Measurements from ENCODE around the gene TMEM30B.

The TMEM30B gene

DNA sequence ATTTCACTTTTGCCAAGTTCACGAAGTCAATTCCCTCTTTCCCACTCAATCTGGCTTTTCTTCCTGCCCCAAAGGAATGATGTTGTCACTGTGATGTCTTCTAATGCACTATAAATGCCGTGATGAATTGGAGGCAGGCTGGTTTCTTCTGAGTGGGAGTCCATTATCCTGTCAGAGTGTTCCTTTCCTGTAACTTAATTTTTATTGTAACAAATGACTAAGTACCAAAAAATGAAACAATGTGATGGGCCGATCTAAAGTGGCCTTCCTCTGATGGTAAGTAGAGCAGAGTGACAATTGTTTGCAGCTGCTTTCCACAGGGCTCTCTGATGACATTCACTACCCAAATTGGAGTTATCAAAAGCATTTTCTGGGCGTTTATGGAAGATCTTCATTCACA, 22.2 kb downstream of the TMEM30B start (continued):
- TF ChIP-seq, protein P1, sequence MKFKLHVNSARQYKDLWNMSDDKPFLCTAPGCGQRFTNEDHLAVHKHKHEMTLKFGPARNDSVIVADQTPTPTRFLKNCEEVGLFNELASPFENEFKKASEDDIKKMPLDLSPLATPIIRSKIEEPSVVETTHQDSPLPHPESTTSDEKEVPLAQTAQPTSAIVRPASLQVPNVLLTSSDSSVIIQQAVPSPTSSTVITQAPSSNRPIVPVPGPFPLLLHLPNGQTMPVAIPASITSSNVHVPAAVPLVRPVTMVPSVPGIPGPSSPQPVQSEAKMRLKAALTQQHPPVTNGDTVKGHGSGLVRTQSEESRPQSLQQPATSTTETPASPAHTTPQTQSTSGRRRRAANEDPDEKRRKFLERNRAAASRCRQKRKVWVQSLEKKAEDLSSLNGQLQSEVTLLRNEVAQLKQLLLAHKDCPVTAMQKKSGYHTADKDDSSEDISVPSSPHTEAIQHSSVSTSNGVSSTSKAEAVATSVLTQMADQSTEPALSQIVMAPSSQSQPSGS (tag by site-specific recombination; IDR thresholded peaks at IDR 0.05; ENCODE audit: low read depth) = no peak
- TF ChIP-seq, protein P2, sequence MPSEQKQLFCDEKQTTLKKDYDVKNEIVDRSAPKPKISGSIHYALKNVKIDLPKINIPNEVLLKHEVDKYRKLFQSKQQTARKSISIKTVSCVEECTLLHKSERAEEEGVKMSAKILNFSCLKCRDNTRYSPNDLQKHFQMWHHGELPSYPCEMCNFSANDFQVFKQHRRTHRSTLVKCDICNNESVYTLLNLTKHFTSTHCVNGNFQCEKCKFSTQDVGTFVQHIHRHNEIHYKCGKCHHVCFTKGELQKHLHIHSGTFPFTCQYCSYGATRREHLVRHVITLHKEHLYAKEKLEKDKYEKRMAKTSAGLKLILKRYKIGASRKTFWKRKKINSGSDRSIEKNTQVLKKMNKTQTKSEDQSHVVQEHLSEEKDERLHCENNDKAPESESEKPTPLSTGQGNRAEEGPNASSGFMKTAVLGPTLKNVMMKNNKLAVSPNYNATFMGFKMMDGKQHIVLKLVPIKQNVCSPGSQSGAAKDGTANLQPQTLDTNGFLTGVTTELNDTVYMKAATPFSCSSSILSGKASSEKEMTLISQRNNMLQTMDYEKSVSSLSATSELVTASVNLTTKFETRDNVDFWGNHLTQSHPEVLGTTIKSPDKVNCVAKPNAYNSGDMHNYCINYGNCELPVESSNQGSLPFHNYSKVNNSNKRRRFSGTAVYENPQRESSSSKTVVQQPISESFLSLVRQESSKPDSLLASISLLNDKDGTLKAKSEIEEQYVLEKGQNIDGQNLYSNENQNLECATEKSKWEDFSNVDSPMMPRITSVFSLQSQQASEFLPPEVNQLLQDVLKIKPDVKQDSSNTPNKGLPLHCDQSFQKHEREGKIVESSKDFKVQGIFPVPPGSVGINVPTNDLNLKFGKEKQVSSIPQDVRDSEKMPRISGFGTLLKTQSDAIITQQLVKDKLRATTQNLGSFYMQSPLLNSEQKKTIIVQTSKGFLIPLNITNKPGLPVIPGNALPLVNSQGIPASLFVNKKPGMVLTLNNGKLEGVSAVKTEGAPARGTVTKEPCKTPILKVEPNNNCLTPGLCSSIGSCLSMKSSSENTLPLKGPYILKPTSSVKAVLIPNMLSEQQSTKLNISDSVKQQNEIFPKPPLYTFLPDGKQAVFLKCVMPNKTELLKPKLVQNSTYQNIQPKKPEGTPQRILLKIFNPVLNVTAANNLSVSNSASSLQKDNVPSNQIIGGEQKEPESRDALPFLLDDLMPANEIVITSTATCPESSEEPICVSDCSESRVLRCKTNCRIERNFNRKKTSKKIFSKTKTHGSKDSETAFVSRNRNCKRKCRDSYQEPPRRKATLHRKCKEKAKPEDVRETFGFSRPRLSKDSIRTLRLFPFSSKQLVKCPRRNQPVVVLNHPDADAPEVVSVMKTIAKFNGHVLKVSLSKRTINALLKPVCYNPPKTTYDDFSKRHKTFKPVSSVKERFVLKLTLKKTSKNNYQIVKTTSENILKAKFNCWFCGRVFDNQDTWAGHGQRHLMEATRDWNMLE (tag by site-specific recombination; conservative IDR thresholded peaks at IDR 0.05; ENCODE audit: low read depth) = no peak
- TF ChIP-seq OSR2 (tag by site-specific recombination; IDR thresholded peaks at IDR 0.05) (no peak), REPIN1 (tag by site-specific recombination; IDR thresholded peaks at IDR 0.05; ENCODE audit: low read depth) (no peak), GFI1B (tag by site-specific recombination; IDR thresholded peaks at IDR 0.05) (no peak), ZNF341 (tag by site-specific recombination; IDR thresholded peaks at IDR 0.05; ENCODE audit: low read depth) (no peak), ZBTB20 (tag by site-specific recombination; IDR thresholded peaks at IDR 0.05) (0 out of 2 replicates have a peak, but pooled peaks have one; percentile 6), FEZF1 (tag by site-specific recombination; IDR thresholded peaks at IDR 0.05) (no peak), ZNF274 (IDR thresholded peaks at IDR 0.05; ENCODE audit: low read length) (no peak), ZNF274 (tag by site-specific recombination; IDR thresholded peaks at IDR 0.05; ENCODE audit: borderline replicate concordance) (no peak), ZNF530 (tag by site-specific recombination; IDR thresholded peaks at IDR 0.05; ENCODE audit: low read depth) (no peak), EGR2 (tag by site-specific recombination; IDR thresholded peaks at IDR 0.05; ENCODE audit: low read depth) (no peak), HOXC10 (CRISPR knock-in tag; IDR thresholded peaks at IDR 0.05) (no peak), ZNF146 (tag by site-specific recombination; IDR thresholded peaks at IDR 0.05) (no peak), SP2 (tag by site-specific recombination; IDR thresholded peaks at IDR 0.05) (no peak), ZSCAN30 (tag by site-specific recombination; IDR thresholded peaks at IDR 0.05) (no peak), GLI4 (tag by site-specific recombination; IDR thresholded peaks at IDR 0.05) (no peak), ZNF114 (tag by site-specific recombination; IDR thresholded peaks at IDR 0.05) (no peak), ZNF416 (tag by site-specific recombination; IDR thresholded peaks at IDR 0.05) (no peak), ZNF521 (tag by site-specific recombination; IDR thresholded peaks at IDR 0.05) (no peak), SP3 (tag by site-specific recombination; IDR thresholded peaks at IDR 0.05) (no peak), ZNF548 (tag by site-specific recombination; IDR thresholded peaks at IDR 0.05) (no peak), GLIS1 (tag by site-specific recombination; IDR thresholded peaks at IDR 0.05) (no peak)
- TF ChIP-seq, protein P3, sequence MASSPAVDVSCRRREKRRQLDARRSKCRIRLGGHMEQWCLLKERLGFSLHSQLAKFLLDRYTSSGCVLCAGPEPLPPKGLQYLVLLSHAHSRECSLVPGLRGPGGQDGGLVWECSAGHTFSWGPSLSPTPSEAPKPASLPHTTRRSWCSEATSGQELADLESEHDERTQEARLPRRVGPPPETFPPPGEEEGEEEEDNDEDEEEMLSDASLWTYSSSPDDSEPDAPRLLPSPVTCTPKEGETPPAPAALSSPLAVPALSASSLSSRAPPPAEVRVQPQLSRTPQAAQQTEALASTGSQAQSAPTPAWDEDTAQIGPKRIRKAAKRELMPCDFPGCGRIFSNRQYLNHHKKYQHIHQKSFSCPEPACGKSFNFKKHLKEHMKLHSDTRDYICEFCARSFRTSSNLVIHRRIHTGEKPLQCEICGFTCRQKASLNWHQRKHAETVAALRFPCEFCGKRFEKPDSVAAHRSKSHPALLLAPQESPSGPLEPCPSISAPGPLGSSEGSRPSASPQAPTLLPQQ (tag by site-specific recombination; IDR thresholded peaks at IDR 0.05) = no peak
- TF ChIP-seq, protein P4, sequence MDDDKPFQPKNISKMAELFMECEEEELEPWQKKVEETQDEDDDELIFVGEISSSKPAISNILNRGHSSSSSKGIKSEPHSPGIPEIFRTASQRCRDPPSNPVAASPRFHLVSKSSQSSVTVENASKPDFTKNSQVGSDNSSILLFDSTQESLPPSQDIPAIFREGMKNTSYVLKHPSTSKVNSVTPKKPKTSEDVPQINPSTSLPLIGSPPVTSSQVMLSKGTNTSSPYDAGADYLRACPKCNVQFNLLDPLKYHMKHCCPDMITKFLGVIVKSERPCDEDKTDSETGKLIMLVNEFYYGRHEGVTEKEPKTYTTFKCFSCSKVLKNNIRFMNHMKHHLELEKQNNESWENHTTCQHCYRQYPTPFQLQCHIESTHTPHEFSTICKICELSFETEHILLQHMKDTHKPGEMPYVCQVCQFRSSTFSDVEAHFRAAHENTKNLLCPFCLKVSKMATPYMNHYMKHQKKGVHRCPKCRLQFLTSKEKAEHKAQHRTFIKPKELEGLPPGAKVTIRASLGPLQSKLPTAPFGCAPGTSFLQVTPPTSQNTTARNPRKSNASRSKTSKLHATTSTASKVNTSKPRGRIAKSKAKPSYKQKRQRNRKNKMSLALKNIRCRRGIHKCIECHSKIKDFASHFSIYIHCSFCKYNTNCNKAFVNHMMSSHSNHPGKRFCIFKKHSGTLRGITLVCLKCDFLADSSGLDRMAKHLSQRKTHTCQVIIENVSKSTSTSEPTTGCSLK (tag by site-specific recombination; IDR thresholded peaks at IDR 0.05) = no peak
- TF ChIP-seq, protein P5, sequence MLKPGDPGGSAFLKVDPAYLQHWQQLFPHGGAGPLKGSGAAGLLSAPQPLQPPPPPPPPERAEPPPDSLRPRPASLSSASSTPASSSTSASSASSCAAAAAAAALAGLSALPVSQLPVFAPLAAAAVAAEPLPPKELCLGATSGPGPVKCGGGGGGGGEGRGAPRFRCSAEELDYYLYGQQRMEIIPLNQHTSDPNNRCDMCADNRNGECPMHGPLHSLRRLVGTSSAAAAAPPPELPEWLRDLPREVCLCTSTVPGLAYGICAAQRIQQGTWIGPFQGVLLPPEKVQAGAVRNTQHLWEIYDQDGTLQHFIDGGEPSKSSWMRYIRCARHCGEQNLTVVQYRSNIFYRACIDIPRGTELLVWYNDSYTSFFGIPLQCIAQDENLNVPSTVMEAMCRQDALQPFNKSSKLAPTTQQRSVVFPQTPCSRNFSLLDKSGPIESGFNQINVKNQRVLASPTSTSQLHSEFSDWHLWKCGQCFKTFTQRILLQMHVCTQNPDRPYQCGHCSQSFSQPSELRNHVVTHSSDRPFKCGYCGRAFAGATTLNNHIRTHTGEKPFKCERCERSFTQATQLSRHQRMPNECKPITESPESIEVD (tag by site-specific recombination; IDR thresholded peaks at IDR 0.05) = peak; percentile 17; the same call in 1 of the 2 replicates
- TF ChIP-seq, protein P6, sequence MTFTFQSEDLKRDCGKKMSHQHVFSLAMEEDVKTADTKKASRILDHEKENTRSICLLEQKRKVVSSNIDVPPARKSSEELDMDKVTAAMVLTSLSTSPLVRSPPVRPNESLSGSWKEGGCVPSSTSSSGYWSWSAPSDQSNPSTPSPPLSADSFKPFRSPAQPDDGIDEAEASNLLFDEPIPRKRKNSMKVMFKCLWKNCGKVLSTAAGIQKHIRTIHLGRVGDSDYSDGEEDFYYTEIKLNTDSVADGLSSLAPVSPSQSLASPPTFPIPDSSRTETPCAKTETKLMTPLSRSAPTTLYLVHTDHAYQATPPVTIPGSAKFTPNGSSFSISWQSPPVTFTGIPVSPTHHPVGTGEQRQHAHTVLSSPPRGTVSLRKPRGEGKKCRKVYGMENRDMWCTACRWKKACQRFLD (tag by site-specific recombination; IDR thresholded peaks at IDR 0.05) = no peak
- TF ChIP-seq, protein P7, sequence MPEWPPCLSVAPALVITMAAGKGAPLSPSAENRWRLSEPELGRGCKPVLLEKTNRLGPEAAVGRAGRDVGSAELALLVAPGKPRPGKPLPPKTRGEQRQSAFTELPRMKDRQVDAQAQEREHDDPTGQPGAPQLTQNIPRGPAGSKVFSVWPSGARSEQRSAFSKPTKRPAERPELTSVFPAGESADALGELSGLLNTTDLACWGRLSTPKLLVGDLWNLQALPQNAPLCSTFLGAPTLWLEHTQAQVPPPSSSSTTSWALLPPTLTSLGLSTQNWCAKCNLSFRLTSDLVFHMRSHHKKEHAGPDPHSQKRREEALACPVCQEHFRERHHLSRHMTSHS (tag by site-specific recombination; IDR thresholded peaks at IDR 0.05) = no peak
